GM12878 (cell line): ENCODE results near the gene KLF7. TPM values are rescaled to one million over a fixed set of nuclear protein-coding genes. Genes with fewer than 3 reads are reported as not detected.

Source experiments
- ATAC-seq: fragments of 200-7000 bp; cut with Tn5 transposase; 3 replicates; pipeline ENCODE4 v1.9.1; 2020; ENCODE audit warnings: mild to moderate bottlenecking, moderate library complexity
- BruUV-seq: library from RNA; stranded (reverse); fragments of 400-500 nt; replicated peaks from 2 replicates; lab custom pipeline; 2021; lab: Mats Ljungman, UMichigan
- CTCF ChIA-PET: fragments of 300-600 bp; sonication (Branson Sonifier 250); formaldehyde crosslinking; extraction: SDS; loops from one replicate; lab custom pipeline; 2021; ENCODE audit warnings: inconsistent platforms; lab: Yijun Ruan, JAX
- POLR2A ChIA-PET: fragments of 350-600 bp; formaldehyde crosslinking; extraction: SDS; loops from one replicate; lab custom pipeline; 2021; ENCODE audit warnings: inconsistent platforms; lab: Charles Lee
- RAD21 ChIA-PET: fragments of 300-600 bp; sonication (Branson Sonifier 250); formaldehyde crosslinking; loops from one replicate; lab custom pipeline; 2023; ENCODE audit warnings: antibody characterized with exemption; ENCODE audit not compliant: unreplicated experiment; lab: Charles Lee
- SMC1A ChIA-PET: fragments of 300-600 bp; sonication (Branson Sonifier 250); formaldehyde crosslinking; loops from one replicate; lab custom pipeline; 2023; ENCODE audit not compliant: unreplicated experiment, uncharacterized antibody; lab: Charles Lee
- DNase-seq: peaks from one replicate; pipeline ENCODE4 v3.0.0-alpha.2; 2011; ENCODE audit warnings: low read depth, low spot score
- FAIRE-seq: peaks from 3 replicates; lab custom pipeline; 2011; peaks lifted over from hg19 to GRCh38; lab: Jason Lieb, UNC
- H2AFZ ChIP-seq: 2 replicates; pipeline ENCODE4 v1.6.0; 2011; ENCODE audit warnings: low read depth, low read length, control low read depth; ENCODE audit not compliant: control insufficient read depth
- H3K27ac ChIP-seq: 2 replicates; pipeline ENCODE4 v1.5.1; 2011; ENCODE audit warnings: control low read depth; ENCODE audit not compliant: control insufficient read depth, insufficient read depth
- H3K27me3 ChIP-seq, 2 experiments: replicated peaks in 1 of 2; 2 replicates each; pipeline versions ENCODE4 v1.6.0 to v1.6.1; 2011; ENCODE audit warnings: low read length in 1 of 2; ENCODE audit not compliant: control insufficient read depth in 2 of 2, insufficient read depth in 2 of 2
- H3K36me3 ChIP-seq, 2 experiments: 2 replicates each; pipeline ENCODE4 v1.5.1; 2011; ENCODE audit warnings: low read length in 1 of 2; ENCODE audit not compliant: control insufficient read depth in 2 of 2, insufficient read depth in 2 of 2
- H3K4me1 ChIP-seq: 2 replicates; pipeline ENCODE4 v1.6.1; 2011; ENCODE audit warnings: mild to moderate bottlenecking, low read length, moderate library complexity, mixed read lengths; ENCODE audit not compliant: control insufficient read depth, insufficient read depth
- H3K4me2 ChIP-seq: 2 replicates; pipeline ENCODE4 v1.6.0; 2011; ENCODE audit warnings: control low read depth; ENCODE audit not compliant: control insufficient read depth, insufficient read depth
- H3K4me3 ChIP-seq: fragments of 200-600 bp; sonication (generic); 2 replicates; pipeline ENCODE4 v1.5.1; 2016
- H3K79me2 ChIP-seq: 2 replicates; pipeline ENCODE4 v1.6.0; 2011; ENCODE audit warnings: low read length; ENCODE audit not compliant: control insufficient read depth, insufficient read depth
- H3K9ac ChIP-seq: 2 replicates; pipeline ENCODE4 v1.8.0; 2011; ENCODE audit warnings: low read length, control low read depth, mixed read lengths; ENCODE audit not compliant: control insufficient read depth, insufficient read depth
- H3K9me3 ChIP-seq: replicated peaks from 3 replicates; pipeline ENCODE4 v1.5.1; 2011; ENCODE audit warnings: mild to moderate bottlenecking, low read length; ENCODE audit not compliant: control insufficient read depth, insufficient read depth
- H4K20me1 ChIP-seq: 2 replicates; pipeline ENCODE4 v1.6.0; 2011; ENCODE audit not compliant: control insufficient read depth, insufficient read depth
- CBX3 ChIP-seq: fragments of 200-600 bp; sonication (generic); IDR thresholded peaks from 2 replicates; pipeline ENCODE4 v1.6.1; 2016; ENCODE audit warnings: low read depth, borderline replicate concordance
- ETV6 ChIP-seq, 2 experiments: fragments of 450-650 bp in 1 of 2; IDR thresholded peaks in 1 of 2; conservative IDR thresholded peaks in 1 of 2; 2 replicates each; pipeline ENCODE4 v1.6.1; 2014; ENCODE audit warnings: antibody characterized with exemption in 1 of 2, borderline replicate concordance in 1 of 2, low read depth in 1 of 2, mild to moderate bottlenecking in 1 of 2, moderate library complexity in 1 of 2
- MYB ChIP-seq: fragments of 150-350 bp; IDR thresholded peaks from 2 replicates; pipeline ENCODE4 v1.6.1; 2014; ENCODE audit warnings: mild to moderate bottlenecking, low read depth, low read length, borderline replicate concordance
- NFYB ChIP-seq: IDR thresholded peaks from 2 replicates; pipeline ENCODE4 v1.6.1; 2011; ENCODE audit warnings: low read depth, mild to moderate bottlenecking, low read length, improper control_type of control experiment, moderate library complexity; ENCODE audit not compliant: insufficient read depth
- NR2C1 ChIP-seq: fragments of 450-650 bp; IDR thresholded peaks from 2 replicates; pipeline ENCODE4 v1.6.1; 2017; ENCODE audit warnings: antibody characterized with exemption, mild to moderate bottlenecking, moderate library complexity
- PAX5 ChIP-seq: IDR thresholded peaks from 2 replicates; pipeline ENCODE4 v1.6.1; 2011; ENCODE audit warnings: low read depth, low read length, borderline replicate concordance
- SRF ChIP-seq, 2 experiments: IDR thresholded peaks; 2 replicates each; pipeline ENCODE4 v1.6.1; 2011; ENCODE audit warnings: low read depth in 2 of 2, low read length in 2 of 2, mild to moderate bottlenecking in 1 of 2, moderate library complexity in 1 of 2
- WGBS: methylation state at CpG from one replicate; pipeline ENCODE4 v1.1.6; 2016; ENCODE audit warnings: low lambda C conversion rate; ENCODE audit not compliant: insufficient replicate concordance, insufficient coverage; ENCODE audit errors: missing lambda C conversion rate; 5-methylcytosine and 5-hydroxymethylcytosine counted together
- in situ Hi-C: fragments of 300-500 bp; cut with MboI; formaldehyde crosslinking; loops from 9 replicates; pipeline ENCODE4 v1.14.3; 2018; ENCODE audit warnings: mixed read lengths
- intact Hi-C: fragments of 100-400 bp; cut with micrococcal nuclease; formaldehyde crosslinking; loops from one replicate; pipeline ENCODE4 v1.14.2; 2022; ENCODE audit not compliant: unreplicated experiment
- polyA plus RNA-seq, 11 experiments: library from polyadenylated mRNA; depleted of rRNA in 4 of 11; unstranded in 6 of 11; stranded (reverse) in 5 of 11; fragments of >200 nt; fragmentation: Nextera tagmentation in 4 of 11; fragmentation: Illumina TruSeq in 1 of 11; extraction: Ambion mirVana in 4 of 11; extraction: Trizol in 1 of 11; gene quantifications; 1 replicate in 1 of 11; 2 replicates in 10 of 11; pipeline versions ENCODE4 v1.2.1 to v1.2.3, GENCODE V29; 2011 to 2016; ENCODE audit warnings: inconsistent platforms in 2 of 11, missing spikeins in 2 of 11, low read depth in 1 of 11
- total RNA-seq, 4 experiments: library from RNA; depleted of rRNA in 3 of 4; stranded (reverse); fragments of >200 nt in 3 of 4; fragmentation: Illumina TruSeq in 1 of 4; extraction: Trizol in 1 of 4; gene quantifications; 2 replicates each; pipeline versions ENCODE4 v1.2.1 to v1.2.3, GENCODE V29; 2013 to 2021
- TF ChIP-seq, protein P1 (sequence below): fragments of 450-650 bp; IDR thresholded peaks from 2 replicates; pipeline ENCODE4 v1.6.1; 2017; ENCODE audit warnings: borderline replicate concordance
- TF ChIP-seq, protein P2 (sequence below): fragments of 450-650 bp; IDR thresholded peaks from 2 replicates; pipeline ENCODE4 v1.6.1; 2016; ENCODE audit warnings: mild to moderate bottlenecking
- TF ChIP-seq, protein P3 (sequence below): fragments of 450-650 bp; IDR thresholded peaks from 2 replicates; pipeline ENCODE4 v1.6.1; 2018; ENCODE audit warnings: borderline replicate concordance, mild to moderate bottlenecking; ENCODE audit not compliant: partially characterized antibody
- TF ChIP-seq, protein P4 (sequence below): fragments of 450-650 bp; IDR thresholded peaks from 2 replicates; pipeline ENCODE4 v1.6.1; 2017; ENCODE audit warnings: mild to moderate bottlenecking, moderate library complexity

Gene KLF7
- total and polyA plus RNA-seq, 10 of the 15 experiments (the other 5 are each of a cell fraction or from before 2014, with no cell fraction given), result 2.4 to 24.8 (median 8.5) TPM

DNA sequence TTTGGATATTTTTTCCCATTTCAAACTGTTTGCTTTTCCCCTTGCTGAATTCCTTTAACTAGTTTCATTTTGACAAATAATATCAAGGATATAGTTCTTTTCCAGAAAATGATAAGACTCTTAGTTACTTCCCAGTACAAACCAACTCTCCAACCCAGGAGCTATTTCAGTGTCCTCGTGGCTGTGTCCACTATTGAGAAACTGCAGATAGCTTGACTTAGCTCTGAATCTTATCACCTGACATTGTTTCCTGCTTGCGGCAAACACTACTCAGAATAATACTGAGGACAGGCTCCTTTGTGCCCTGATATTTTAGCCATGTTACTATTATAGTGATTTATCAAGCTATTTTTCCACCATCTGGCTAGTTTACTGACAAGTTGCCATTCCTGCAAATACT, 74.6 kb downstream of the KLF7 start:
- intact Hi-C loops (no loop called here), in situ Hi-C loops (no loop called here)
- no peak for FAIRE-seq
- H3K9me3 ChIP-seq, result peaks cover 7% of the 10 kb centered on the region; the same call in 2 of the 3 replicates
- CTCF ChIA-PET, result interaction anchor here (4.6 kb wide), 1 partner anchor 17 kb away, joined by 19 read pairs; no protein-coding TSS in a partner anchor
- BruUV-seq, result no TSS peak
- H3K4me2 ChIP-seq, result no peak overlapping the region
- H3K4me1 ChIP-seq, result peaks cover 9% of the 10 kb centered on the region; the same call in 1 of the 2 replicates
- ATAC-seq, result no peak
- no peak overlapping the region for H3K27ac ChIP-seq
- no peak overlapping the region for H3K4me3 ChIP-seq
- SMC1A ChIA-PET, result interaction anchor here (0.6 to 2.2 kb wide), 5 partner anchors 17 to 166 kb away, joined by 3 to 6 read pairs (median 3); no protein-coding TSS in a partner anchor
- no peak overlapping the region for H3K9ac ChIP-seq
- DNase-seq, result no peak
- RAD21 ChIA-PET, result no interaction called here
- 0 out of 4 replicates have a peak, but pooled peaks cover 0 to 4% of the 10 kb centered on the region in 2 experiments for H3K36me3 ChIP-seq
- no peak overlapping the region for H2AFZ ChIP-seq
- POLR2A ChIA-PET, result no interaction called here
- H3K79me2 ChIP-seq, result no peaks in the 10 kb centered on the region; the same call in 1 of the 2 replicates
- WGBS, result 66% methylated on average over 2 of the region's 2 CpGs
- H3K27me3 ChIP-seq, result no peaks in the 10 kb centered on the region
- H4K20me1 ChIP-seq, result no peaks in the 10 kb centered on the region
- TF ChIP-seq, protein P1, sequence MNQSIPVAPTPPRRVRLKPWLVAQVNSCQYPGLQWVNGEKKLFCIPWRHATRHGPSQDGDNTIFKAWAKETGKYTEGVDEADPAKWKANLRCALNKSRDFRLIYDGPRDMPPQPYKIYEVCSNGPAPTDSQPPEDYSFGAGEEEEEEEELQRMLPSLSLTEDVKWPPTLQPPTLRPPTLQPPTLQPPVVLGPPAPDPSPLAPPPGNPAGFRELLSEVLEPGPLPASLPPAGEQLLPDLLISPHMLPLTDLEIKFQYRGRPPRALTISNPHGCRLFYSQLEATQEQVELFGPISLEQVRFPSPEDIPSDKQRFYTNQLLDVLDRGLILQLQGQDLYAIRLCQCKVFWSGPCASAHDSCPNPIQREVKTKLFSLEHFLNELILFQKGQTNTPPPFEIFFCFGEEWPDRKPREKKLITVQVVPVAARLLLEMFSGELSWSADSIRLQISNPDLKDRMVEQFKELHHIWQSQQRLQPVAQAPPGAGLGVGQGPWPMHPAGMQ, result no peak
- TF ChIP-seq NR2C1 (no peak), NFYB (no peak), MYB (no peak), CBX3 (no peak), SRF (IDR thresholded peaks at IDR 0.05; ENCODE audit: low read depth in 2 of 2, low read length in 2 of 2) (no peak), ETV6 (conservative IDR thresholded peaks at IDR 0.05 in 1 of 2, IDR thresholded peaks at IDR 0.05 in 1 of 2; ENCODE audit: borderline replicate concordance in 1 of 2, low read depth in 1 of 2) (no peak), PAX5 (no peak)
- TF ChIP-seq, protein P2, sequence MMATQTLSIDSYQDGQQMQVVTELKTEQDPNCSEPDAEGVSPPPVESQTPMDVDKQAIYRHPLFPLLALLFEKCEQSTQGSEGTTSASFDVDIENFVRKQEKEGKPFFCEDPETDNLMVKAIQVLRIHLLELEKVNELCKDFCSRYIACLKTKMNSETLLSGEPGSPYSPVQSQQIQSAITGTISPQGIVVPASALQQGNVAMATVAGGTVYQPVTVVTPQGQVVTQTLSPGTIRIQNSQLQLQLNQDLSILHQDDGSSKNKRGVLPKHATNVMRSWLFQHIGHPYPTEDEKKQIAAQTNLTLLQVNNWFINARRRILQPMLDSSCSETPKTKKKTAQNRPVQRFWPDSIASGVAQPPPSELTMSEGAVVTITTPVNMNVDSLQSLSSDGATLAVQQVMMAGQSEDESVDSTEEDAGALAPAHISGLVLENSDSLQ, result no peak
- TF ChIP-seq, protein P3, sequence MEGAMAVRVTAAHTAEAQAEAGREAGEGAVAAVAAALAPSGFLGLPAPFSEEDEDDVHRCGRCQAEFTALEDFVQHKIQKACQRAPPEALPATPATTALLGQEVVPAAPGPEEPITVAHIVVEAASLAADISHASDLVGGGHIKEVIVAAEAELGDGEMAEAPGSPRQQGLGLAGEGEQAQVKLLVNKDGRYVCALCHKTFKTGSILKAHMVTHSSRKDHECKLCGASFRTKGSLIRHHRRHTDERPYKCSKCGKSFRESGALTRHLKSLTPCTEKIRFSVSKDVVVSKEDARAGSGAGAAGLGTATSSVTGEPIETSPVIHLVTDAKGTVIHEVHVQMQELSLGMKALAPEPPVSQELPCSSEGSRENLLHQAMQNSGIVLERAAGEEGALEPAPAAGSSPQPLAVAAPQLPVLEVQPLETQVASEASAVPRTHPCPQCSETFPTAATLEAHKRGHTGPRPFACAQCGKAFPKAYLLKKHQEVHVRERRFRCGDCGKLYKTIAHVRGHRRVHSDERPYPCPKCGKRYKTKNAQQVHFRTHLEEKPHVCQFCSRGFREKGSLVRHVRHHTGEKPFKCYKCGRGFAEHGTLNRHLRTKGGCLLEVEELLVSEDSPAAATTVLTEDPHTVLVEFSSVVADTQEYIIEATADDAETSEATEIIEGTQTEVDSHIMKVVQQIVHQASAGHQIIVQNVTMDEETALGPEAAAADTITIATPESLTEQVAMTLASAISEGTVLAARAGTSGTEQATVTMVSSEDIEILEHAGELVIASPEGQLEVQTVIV, result no peak
- TF ChIP-seq, protein P4, sequence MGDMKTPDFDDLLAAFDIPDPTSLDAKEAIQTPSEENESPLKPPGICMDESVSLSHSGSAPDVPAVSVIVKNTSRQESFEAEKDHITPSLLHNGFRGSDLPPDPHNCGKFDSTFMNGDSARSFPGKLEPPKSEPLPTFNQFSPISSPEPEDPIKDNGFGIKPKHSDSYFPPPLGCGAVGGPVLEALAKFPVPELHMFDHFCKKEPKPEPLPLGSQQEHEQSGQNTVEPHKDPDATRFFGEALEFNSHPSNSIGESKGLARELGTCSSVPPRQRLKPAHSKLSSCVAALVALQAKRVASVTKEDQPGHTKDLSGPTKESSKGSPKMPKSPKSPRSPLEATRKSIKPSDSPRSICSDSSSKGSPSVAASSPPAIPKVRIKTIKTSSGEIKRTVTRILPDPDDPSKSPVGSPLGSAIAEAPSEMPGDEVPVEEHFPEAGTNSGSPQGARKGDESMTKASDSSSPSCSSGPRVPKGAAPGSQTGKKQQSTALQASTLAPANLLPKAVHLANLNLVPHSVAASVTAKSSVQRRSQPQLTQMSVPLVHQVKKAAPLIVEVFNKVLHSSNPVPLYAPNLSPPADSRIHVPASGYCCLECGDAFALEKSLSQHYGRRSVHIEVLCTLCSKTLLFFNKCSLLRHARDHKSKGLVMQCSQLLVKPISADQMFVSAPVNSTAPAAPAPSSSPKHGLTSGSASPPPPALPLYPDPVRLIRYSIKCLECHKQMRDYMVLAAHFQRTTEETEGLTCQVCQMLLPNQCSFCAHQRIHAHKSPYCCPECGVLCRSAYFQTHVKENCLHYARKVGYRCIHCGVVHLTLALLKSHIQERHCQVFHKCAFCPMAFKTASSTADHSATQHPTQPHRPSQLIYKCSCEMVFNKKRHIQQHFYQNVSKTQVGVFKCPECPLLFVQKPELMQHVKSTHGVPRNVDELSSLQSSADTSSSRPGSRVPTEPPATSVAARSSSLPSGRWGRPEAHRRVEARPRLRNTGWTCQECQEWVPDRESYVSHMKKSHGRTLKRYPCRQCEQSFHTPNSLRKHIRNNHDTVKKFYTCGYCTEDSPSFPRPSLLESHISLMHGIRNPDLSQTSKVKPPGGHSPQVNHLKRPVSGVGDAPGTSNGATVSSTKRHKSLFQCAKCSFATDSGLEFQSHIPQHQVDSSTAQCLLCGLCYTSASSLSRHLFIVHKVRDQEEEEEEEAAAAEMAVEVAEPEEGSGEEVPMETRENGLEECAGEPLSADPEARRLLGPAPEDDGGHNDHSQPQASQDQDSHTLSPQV, result no peak
